ENCODE results near the gene KRTAP1-4. TPM values are rescaled to one million over a fixed set of nuclear protein-coding genes. Genes with fewer than 3 reads are reported as not detected.
"Not testable (repeated sequence)": the region's sequence is repeated elsewhere in the genome, so short reads cannot be mapped to it uniquely, and the experiment has no call there.

KRTAP1-4 gene
- total RNA-seq, 1 donor from 2014 or later = not detected

DNA sequence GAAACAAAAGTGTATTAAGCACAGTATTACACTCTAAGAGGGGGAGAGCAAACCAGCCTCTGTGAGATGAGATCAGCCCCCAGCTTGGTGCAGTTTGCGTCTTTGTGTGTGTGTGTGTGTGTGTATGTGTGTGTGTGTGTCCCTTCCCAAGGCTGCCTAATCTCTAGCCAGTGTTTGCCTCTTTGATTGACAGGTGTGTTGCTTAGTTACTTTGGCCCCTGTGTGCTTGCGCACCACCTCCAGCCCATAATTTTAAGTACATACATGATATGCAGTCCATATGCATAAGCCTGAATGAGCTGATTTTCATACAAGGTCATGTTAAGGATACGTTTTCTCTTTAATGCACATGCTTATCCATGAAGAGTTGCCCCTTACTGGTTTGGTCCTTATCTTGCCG lies 28.2 kb downstream of the KRTAP1-4 start:
- Mint-ChIP-seq H3K9me3 (ENCODE audit: low read depth) (no peaks in the 10 kb centered on the region), H3K4me1 (ENCODE audit: low read depth) (peaks cover 3% of the 10 kb centered on the region), H3K36me3 (ENCODE audit: low read depth) (no peaks in the 10 kb centered on the region), H3K27me3 (ENCODE audit: low read depth) (peaks cover 2% of the 10 kb centered on the region), H3K4me3 (ENCODE audit: unreplicated experiment) (no peak overlapping the region), H3K27ac (ENCODE audit: unreplicated experiment) (no peak overlapping the region)
- no peak for DNase-seq (ENCODE audit: low spot score)
- TF ChIP-seq, protein P1, sequence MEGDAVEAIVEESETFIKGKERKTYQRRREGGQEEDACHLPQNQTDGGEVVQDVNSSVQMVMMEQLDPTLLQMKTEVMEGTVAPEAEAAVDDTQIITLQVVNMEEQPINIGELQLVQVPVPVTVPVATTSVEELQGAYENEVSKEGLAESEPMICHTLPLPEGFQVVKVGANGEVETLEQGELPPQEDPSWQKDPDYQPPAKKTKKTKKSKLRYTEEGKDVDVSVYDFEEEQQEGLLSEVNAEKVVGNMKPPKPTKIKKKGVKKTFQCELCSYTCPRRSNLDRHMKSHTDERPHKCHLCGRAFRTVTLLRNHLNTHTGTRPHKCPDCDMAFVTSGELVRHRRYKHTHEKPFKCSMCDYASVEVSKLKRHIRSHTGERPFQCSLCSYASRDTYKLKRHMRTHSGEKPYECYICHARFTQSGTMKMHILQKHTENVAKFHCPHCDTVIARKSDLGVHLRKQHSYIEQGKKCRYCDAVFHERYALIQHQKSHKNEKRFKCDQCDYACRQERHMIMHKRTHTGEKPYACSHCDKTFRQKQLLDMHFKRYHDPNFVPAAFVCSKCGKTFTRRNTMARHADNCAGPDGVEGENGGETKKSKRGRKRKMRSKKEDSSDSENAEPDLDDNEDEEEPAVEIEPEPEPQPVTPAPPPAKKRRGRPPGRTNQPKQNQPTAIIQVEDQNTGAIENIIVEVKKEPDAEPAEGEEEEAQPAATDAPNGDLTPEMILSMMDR (IDR thresholded peaks at IDR 0.05) = no peak

DNA sequence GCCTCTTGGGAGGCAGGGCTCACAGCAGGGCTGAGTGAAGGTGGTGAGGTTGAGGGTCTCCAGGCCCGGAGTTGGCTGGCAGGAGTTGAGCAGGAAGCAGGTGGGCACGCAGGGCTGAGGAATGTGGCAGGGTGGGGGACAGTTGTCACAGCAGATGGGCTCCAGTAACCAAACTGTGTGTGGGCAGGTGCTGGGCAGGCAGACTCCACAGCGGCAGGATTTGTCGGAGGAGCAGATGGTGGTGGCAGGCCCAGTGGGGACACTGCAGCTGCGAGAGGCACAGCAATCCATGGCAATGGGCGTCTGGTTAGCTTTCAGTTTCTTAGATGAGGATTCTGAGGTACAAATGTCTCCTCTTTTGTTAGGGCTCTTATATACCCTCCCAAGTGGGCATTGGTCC lies 30.4 kb downstream of the KRTAP1-4 start, which contains the start of gene KRTAP3-2:
Gene KRTAP3-2 (minus strand): TSS at position 344 of the 400 bp plus-strand sequence. CDS start 53 bp downstream, at position 291.
- not testable (repeated sequence) for H3K9me3 Mint-ChIP-seq (ENCODE audit: low read depth); H3K27me3 Mint-ChIP-seq (ENCODE audit: low read depth); H3K36me3 Mint-ChIP-seq (ENCODE audit: low read depth); DNase-seq (ENCODE audit: low spot score); H3K4me1 Mint-ChIP-seq (ENCODE audit: low read depth); H3K4me3 Mint-ChIP-seq (ENCODE audit: unreplicated experiment); H3K27ac Mint-ChIP-seq (ENCODE audit: unreplicated experiment)

DNA sequence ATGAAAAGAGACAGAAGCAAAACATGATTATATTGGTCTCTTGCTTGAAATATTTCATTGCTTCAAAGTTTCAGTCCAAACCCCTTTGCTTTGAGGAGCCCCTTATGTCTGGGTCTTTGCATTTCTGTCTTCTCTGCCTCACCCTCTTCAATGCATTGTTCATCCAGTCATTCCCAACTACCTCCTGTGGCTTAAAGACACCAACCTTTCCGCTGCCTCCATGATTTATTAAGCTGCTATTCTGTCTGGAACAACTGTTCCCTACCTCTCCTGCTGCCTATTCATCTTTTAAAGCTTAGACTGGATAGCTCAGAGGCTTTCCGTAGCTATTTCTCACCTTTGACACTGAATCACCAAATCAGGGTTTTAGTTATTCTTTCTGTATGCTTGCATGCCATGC lies 32.6 kb downstream of the KRTAP1-4 start:
- Mint-ChIP-seq H3K4me3 (ENCODE audit: unreplicated experiment) (no peak overlapping the region), H3K27ac (ENCODE audit: unreplicated experiment) (no peak overlapping the region), H3K4me1 (ENCODE audit: low read depth) (no peaks in the 10 kb centered on the region), H3K36me3 (ENCODE audit: low read depth) (peaks cover 1% of the 10 kb centered on the region), H3K9me3 (ENCODE audit: low read depth) (no peaks in the 10 kb centered on the region), H3K27me3 (ENCODE audit: low read depth) (peaks cover 6% of the 10 kb centered on the region)
- TF ChIP-seq, protein P1 (IDR thresholded peaks at IDR 0.05) = no peak
- no peak for DNase-seq (ENCODE audit: low spot score)

DNA sequence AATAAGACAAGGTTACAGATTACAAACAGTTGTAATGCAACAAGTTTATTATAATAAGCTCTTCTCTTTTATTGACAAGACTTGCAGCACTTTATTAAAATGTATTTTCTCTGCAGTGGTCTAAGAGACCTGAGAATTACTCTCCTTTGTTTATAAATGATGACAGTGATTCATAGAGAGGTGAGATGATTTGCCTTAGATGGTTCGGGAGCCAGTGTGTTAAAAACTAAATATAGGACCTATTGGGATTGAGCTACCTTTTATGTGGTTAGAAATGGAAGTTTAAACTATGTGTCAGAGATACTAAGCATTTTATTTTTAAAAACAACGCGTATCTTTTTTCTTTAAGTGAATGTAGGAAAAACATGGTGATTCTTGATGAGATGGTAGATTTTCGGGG lies 33.2 kb downstream of the KRTAP1-4 start:
- TF ChIP-seq, protein P1 (IDR thresholded peaks at IDR 0.05) = no peak
- H3K9me3 Mint-ChIP-seq (ENCODE audit: low read depth) = no peaks in the 10 kb centered on the region
- peaks cover 6% of the 10 kb centered on the region for H3K27me3 Mint-ChIP-seq (ENCODE audit: low read depth)
- H3K27ac Mint-ChIP-seq (ENCODE audit: unreplicated experiment) = no peak overlapping the region
- no peaks in the 10 kb centered on the region for H3K4me1 Mint-ChIP-seq (ENCODE audit: low read depth)
- peaks cover 1% of the 10 kb centered on the region for H3K36me3 Mint-ChIP-seq (ENCODE audit: low read depth)
- no peak overlapping the region for H3K4me3 Mint-ChIP-seq (ENCODE audit: unreplicated experiment)
- DNase-seq (ENCODE audit: low spot score) = no peak

DNA sequence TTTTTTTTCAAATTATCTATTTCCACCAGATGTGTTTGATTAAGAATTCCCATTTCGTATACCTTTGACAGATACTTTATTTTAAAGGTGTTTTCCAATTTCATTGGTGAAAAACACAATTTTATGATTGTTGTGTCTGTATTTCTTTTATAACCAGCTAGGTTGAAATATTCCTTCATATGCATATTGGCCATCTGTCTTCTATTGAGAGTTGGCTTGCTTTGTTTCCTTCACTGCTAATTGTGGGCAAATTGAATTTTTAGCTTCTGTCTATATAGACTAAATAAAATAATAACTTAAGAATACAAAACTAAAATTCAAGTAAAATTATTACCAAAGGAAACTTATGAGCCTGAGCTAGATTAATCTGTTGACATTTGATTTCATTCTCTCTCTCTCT lies 34.9 kb downstream of the KRTAP1-4 start:
- H3K9me3 Mint-ChIP-seq (ENCODE audit: low read depth) = no peaks in the 10 kb centered on the region
- H3K4me3 Mint-ChIP-seq (ENCODE audit: unreplicated experiment) = no peak overlapping the region
- H3K27ac Mint-ChIP-seq (ENCODE audit: unreplicated experiment) = no peak overlapping the region
- H3K4me1 Mint-ChIP-seq (ENCODE audit: low read depth) = no peaks in the 10 kb centered on the region
- TF ChIP-seq, protein P1 (IDR thresholded peaks at IDR 0.05) = no peak
- peaks cover 6% of the 10 kb centered on the region for H3K27me3 Mint-ChIP-seq (ENCODE audit: low read depth)
- DNase-seq (ENCODE audit: low spot score) = no peak
- peaks cover 1% of the 10 kb centered on the region for H3K36me3 Mint-ChIP-seq (ENCODE audit: low read depth)

DNA sequence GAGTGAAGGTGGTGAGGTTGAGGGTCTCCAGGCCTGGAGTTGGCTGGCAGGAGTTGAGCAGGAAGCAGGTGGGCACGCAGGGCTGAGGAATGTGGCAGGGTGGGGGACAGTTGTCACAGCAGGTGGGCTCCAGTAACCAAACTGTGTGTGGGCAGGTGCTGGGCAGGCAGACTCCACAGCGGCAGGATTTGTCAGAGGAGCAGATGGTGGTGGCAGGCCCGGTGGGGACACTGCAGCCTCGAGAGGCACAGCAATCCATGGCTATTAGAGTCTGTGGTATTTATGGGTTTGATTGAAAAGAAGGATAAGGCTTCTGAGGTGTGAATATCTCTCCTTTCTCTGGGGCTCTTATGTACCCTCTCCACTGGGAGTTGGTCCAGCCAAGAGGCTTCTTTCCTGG lies 36.2 kb downstream of the KRTAP1-4 start, which contains the start of gene KRTAP3-3:
Gene KRTAP3-3 (minus strand): TSS at position 326 of the 400 bp plus-strand sequence. CDS start 67 bp downstream, at position 259.
- H3K27ac Mint-ChIP-seq (ENCODE audit: unreplicated experiment) = no peak within 1 kb of the TSS
- H3K4me1 Mint-ChIP-seq (ENCODE audit: low read depth) = no peaks in the 10 kb centered on the region
- H3K4me3 Mint-ChIP-seq (ENCODE audit: unreplicated experiment) = no peak within 1 kb of the TSS
- H3K27me3 Mint-ChIP-seq (ENCODE audit: low read depth) = peaks cover 6% of the 10 kb centered on the region
- DNase-seq (ENCODE audit: low spot score) = no peak
- TF ChIP-seq, protein P1 (IDR thresholded peaks at IDR 0.05) = no peak
- H3K36me3 Mint-ChIP-seq (ENCODE audit: low read depth) = peaks cover 1% of the 10 kb centered on the region
- H3K9me3 Mint-ChIP-seq (ENCODE audit: low read depth) = no peaks in the 10 kb centered on the region

Measured in chondrocyte (in vitro differentiated cells).